Upper lobe of right lung (tissue), 1 donor: ENCODE data around the gene P2RX3. TPM values are rescaled to one million over a fixed set of nuclear protein-coding genes. Genes with fewer than 3 reads are reported as not detected.
"Not testable (repeated sequence)": the region's sequence is repeated elsewhere in the genome, so short reads cannot be mapped to it uniquely, and the experiment has no call there.

Source experiments
- ATAC-seq: fragments of 200-7000 bp; cut with Tn5 transposase; one replicate; pipeline ENCODE4 v1.9.1; 2020; ENCODE audit warnings: mild to moderate bottlenecking, moderate library complexity
- DNase-seq: peaks from one replicate; pipeline ENCODE4 v3.0.0-alpha.2; 2020
- H3K27ac ChIP-seq: fragments of 200-600 bp; one replicate; pipeline ENCODE4 v1.8.0; 2022
- H3K27me3 ChIP-seq: fragments of 200-600 bp; one replicate; pipeline ENCODE4 v1.8.0; 2022; ENCODE audit warnings: mild to moderate bottlenecking
- H3K36me3 ChIP-seq: fragments of 200-600 bp; one replicate; pipeline ENCODE4 v1.8.0; 2022
- H3K4me1 ChIP-seq: fragments of 200-600 bp; one replicate; pipeline ENCODE4 v1.8.0; 2022
- H3K4me3 ChIP-seq: fragments of 200-600 bp; one replicate; pipeline ENCODE4 v1.8.0; 2022; ENCODE audit warnings: mild to moderate bottlenecking
- H3K9me3 ChIP-seq: fragments of 200-600 bp; one replicate; pipeline ENCODE4 v1.8.0; 2022
- CTCF ChIP-seq: fragments of 200-600 bp; IDR thresholded peaks from one replicate; pipeline ENCODE4 v1.8.0; 2022; ENCODE audit warnings: antibody characterized with exemption
- intact Hi-C: fragments of 100-400 bp; cut with DNase I; formaldehyde crosslinking; loops from one replicate; pipeline ENCODE4 v1.11.0; 2022
- total RNA-seq: library from RNA; stranded (reverse); fragmentation: NEBNext Ultra II Directional; extraction: Animal tissue kit (Norgen Biotek cat#: 25700); gene quantifications from one replicate; pipeline ENCODE4 v1.2.1, GENCODE V29; 2021
- donor health status: DM: no; HTN: yes; CAD: no; lungs with severe emphysema.

The P2RX3 gene
- total RNA-seq, 1 donor from 2014 or later, result not detected

GRCh38 chr11:57332694-57333440 lies 5.3 kb upstream of the P2RX3 start:
- peaks cover 62% of the 10 kb centered on the region for H3K36me3 ChIP-seq
- no peak overlapping the region for H3K27ac ChIP-seq
- no peaks in the 10 kb centered on the region for H3K27me3 ChIP-seq
- no peaks in the 10 kb centered on the region for H3K9me3 ChIP-seq
- no peak for TF ChIP-seq CTCF
- DNase-seq (no peak), ATAC-seq (no peak)
- H3K4me1 ChIP-seq, result peaks cover 18% of the 10 kb centered on the region
- no peak overlapping the region for H3K4me3 ChIP-seq
- intact Hi-C loops, result no loop called here

DNA sequence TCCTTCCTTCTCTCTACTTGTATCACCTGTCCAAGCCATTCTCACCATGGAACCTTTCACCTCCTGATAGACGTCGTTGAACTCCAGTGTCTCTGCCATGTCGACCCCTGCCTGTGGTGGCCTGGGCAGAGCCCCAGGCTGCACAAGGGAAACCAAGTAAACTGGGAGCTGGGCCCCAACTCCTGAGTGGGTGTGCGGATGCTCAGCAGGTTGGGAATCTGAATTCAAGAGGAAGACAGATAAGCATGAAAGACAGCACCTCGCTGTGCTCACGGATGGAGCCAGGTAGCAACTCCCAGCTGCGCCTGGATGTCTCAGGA lies 3.2 kb upstream of the P2RX3 start:
- ATAC-seq, result no peak
- H3K4me3 ChIP-seq, result peak overlapping the region; percentile 81
- H3K27ac ChIP-seq, result peak overlapping the region; percentile 90
- H3K27me3 ChIP-seq, result no peaks in the 10 kb centered on the region
- peaks cover 41% of the 10 kb centered on the region for H3K36me3 ChIP-seq
- peaks cover 18% of the 10 kb centered on the region for H3K4me1 ChIP-seq
- no peaks in the 10 kb centered on the region for H3K9me3 ChIP-seq
- no peak for DNase-seq
- TF ChIP-seq CTCF, result no peak
- intact Hi-C loops, result no loop called here

GRCh38 chr11:57335343-57336110 lies 2.6 kb upstream of the P2RX3 start, which contains the start of gene SSRP1:
SSRP1 (minus strand) TSS chr11:57335892; CDS start chr11:57335121, 771 bp downstream.
- DNase-seq (peak; percentile 94), ATAC-seq (peak; percentile 98)
- peaks cover 18% of the 10 kb centered on the region for H3K4me1 ChIP-seq
- H3K27me3 ChIP-seq, result no peaks in the 10 kb centered on the region
- intact Hi-C loops, result no loop called here
- peak within 1 kb of the TSS; percentile 81 for H3K4me3 ChIP-seq
- H3K9me3 ChIP-seq, result no peaks in the 10 kb centered on the region
- no peak for TF ChIP-seq CTCF
- peak within 1 kb of the TSS; percentile 90 for H3K27ac ChIP-seq
- peaks cover 36% of the 10 kb centered on the region for H3K36me3 ChIP-seq

GRCh38 chr11:57336111-57336666 lies 2.0 kb upstream of the P2RX3 start:
- DNase-seq (no peak), ATAC-seq (no peak)
- Histone ChIP-seq H3K4me1 (peaks cover 18% of the 10 kb centered on the region), H3K9me3 (no peaks in the 10 kb centered on the region), H3K27me3 (no peaks in the 10 kb centered on the region), H3K36me3 (peaks cover 29% of the 10 kb centered on the region), H3K4me3 (peak overlapping the region; percentile 81), H3K27ac (peak overlapping the region; percentile 90)
- TF ChIP-seq CTCF, result no peak
- intact Hi-C loops, result no loop called here

DNA sequence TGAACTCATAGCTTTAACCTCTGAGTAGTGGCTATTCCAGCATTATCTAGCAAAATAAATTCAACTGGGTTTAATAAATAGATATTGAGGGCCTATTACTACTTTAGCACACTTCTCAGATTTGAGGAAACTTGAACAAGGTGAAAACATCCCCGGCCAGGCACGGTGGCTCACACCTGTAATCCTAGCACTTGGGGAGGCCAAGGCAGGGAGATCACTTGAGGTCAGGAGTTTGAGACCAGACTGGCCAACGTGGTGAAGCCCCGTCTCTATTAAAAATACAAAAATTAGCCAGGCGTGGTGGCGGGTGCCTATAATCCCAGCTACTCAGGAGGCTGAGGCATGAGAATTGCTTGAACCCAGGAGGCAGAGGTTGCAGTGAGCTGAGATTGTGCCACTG lies 1.3 kb upstream of the P2RX3 start:
- H3K9me3 ChIP-seq, H3K4me3 ChIP-seq, H3K27me3 ChIP-seq, intact Hi-C loops, ATAC-seq, H3K27ac ChIP-seq, DNase-seq: not testable (repeated sequence)
- peaks cover 22% of the 10 kb centered on the region for H3K36me3 ChIP-seq
- H3K4me1 ChIP-seq, result peaks cover 18% of the 10 kb centered on the region

- no peak for TF ChIP-seq CTCF
- ATAC-seq, result no peak
Measured at GRCh38 chr11:57339328-57339727, 1.2 kb downstream of the P2RX3 start.

More at GRCh38 chr11:57339328-57339727, 1.2 kb downstream of the P2RX3 start:
- Histone ChIP-seq H3K36me3 (no peaks in the 10 kb centered on the region), H3K27ac (no peak overlapping the region), H3K27me3 (no peaks in the 10 kb centered on the region), H3K4me1 (peaks cover 13% of the 10 kb centered on the region), H3K9me3 (no peaks in the 10 kb centered on the region), H3K4me3 (no peak overlapping the region)
- DNase-seq, result no peak
- intact Hi-C loops, result no loop called here
